ENCODE data around the gene YIF1A.
"Not testable (repeated sequence)": the region's sequence is repeated elsewhere in the genome, so short reads cannot be mapped to it uniquely, and the experiment has no call there.

YIF1A gene

DNA sequence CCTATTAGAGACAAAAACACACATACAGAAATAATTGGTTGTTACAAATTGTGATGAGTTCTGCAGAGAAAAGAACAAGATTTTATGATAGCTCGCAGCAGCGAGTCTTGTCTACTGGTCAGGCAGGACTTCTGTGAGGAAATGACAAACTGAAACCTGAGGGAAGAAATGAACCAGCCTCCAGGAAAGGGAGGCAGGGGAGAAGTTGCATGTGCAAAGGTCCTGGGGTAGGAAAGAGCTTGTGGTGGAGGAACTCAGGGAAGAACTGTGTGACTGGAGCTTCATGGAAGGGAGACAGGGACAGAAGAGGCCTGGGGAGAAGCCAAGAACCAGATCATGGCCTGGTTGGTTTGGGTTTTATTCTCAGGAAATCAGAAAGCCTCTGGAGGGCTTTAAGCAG is 29.7 kb downstream of the YIF1A start:
- no peak overlapping the region for H3K4me3 ChIP-seq (ENCODE audit: low read depth, low read length)
- no peak for DNase-seq (ENCODE audit: low read depth)
- TF ChIP-seq, protein P1, sequence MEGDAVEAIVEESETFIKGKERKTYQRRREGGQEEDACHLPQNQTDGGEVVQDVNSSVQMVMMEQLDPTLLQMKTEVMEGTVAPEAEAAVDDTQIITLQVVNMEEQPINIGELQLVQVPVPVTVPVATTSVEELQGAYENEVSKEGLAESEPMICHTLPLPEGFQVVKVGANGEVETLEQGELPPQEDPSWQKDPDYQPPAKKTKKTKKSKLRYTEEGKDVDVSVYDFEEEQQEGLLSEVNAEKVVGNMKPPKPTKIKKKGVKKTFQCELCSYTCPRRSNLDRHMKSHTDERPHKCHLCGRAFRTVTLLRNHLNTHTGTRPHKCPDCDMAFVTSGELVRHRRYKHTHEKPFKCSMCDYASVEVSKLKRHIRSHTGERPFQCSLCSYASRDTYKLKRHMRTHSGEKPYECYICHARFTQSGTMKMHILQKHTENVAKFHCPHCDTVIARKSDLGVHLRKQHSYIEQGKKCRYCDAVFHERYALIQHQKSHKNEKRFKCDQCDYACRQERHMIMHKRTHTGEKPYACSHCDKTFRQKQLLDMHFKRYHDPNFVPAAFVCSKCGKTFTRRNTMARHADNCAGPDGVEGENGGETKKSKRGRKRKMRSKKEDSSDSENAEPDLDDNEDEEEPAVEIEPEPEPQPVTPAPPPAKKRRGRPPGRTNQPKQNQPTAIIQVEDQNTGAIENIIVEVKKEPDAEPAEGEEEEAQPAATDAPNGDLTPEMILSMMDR (IDR thresholded peaks at IDR 0.05; ENCODE audit: control insufficient read depth, extremely low read depth, insufficient read depth): no peak

DNA sequence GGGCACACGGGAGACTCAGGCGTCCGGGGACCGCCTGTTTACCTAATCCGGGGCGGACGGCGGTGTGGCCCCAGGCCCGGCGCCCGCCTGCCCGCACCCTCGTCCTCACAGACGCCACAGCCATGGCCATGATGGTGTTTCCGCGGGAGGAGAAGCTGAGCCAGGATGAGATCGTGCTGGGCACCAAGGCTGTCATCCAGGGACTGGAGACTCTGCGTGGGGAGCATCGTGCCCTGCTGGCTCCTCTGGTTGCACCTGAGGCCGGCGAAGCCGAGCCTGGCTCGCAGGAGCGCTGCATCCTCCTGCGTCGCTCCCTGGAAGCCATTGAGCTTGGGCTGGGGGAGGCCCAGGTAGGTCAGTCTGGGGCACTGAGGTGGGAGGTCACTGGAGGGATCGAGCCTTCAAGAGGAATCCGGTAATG is 30.5 kb downstream of the YIF1A start:
- TF ChIP-seq, protein P1 (IDR thresholded peaks at IDR 0.05; ENCODE audit: control insufficient read depth, extremely low read depth, insufficient read depth): no peak
- peak overlapping the region; percentile 98 for H3K4me3 ChIP-seq (ENCODE audit: low read depth, low read length)
- no peak for DNase-seq (ENCODE audit: low read depth)

DNA sequence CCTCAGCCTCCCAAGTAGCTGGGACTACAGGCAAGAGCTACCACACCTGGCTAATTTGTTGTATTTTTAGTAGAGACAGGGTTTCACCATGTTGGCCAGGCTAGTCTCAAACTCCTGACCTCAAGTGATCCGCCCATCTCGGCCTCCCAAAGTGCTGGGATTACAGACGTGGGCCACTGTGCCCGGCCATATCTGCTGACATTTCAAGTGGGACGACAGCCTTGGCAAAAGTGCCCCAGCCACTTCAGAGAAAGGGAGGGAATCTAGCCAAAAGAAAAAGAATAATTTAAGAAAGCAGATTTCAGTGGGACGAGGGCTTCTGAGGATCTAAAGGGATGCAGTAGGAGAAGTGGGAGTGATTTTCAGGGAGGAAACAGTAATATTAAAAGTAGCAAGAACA is 35.9 kb downstream of the YIF1A start:
- not testable (repeated sequence) for DNase-seq (ENCODE audit: low read depth)

DNA sequence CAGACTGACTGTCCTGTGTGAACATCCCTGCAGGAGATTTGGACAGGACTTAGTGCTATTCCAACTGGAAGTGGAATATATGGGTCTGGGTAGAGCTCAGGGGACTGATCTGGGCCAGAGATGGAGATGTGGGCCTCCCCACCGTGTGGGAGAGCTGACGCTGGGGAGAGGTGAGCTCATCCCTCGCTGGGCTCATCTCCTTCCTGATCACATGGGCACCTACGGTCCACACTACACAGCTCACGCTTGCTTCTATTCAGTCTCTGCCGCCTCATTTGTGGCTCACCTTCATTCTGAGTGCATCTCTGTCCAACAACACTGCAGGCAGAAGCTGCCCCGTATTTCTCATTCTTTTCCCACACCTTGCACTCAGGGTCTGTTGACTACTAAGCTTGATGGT is 37.1 kb downstream of the YIF1A start:
- no peak overlapping the region for H3K4me3 ChIP-seq (ENCODE audit: low read depth, low read length)
- TF ChIP-seq, protein P1 (IDR thresholded peaks at IDR 0.05; ENCODE audit: control insufficient read depth, extremely low read depth, insufficient read depth): no peak
- DNase-seq (ENCODE audit: low read depth): no peak

More for the DNA sequence above, 35.9 kb downstream of the YIF1A start:
- not testable (repeated sequence) for H3K4me3 ChIP-seq (ENCODE audit: low read depth, low read length)

DNA sequence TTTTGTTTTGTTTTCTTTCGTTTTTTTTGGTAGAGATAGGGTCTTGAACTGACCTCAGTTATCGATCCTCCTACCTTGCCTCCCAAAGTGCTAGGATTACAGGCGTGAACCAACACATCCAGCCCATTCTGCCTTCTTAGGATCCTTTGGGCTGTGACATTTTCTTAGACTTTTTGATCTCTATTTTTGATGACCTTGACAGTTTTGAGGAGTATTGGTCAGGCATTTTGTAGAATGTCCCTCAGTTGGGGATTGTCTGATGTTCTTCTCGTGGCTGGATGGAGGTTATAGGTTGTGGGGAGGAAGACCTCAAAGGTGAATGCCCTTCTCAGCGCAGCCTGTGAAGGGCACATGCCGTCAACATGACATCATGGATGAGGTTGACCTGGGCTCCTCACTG is 40.0 kb downstream of the YIF1A start:
- TF ChIP-seq, protein P1 (IDR thresholded peaks at IDR 0.05; ENCODE audit: control insufficient read depth, extremely low read depth, insufficient read depth): no peak
- DNase-seq (ENCODE audit: low read depth): no peak
- no peak overlapping the region for H3K4me3 ChIP-seq (ENCODE audit: low read depth, low read length)

DNA sequence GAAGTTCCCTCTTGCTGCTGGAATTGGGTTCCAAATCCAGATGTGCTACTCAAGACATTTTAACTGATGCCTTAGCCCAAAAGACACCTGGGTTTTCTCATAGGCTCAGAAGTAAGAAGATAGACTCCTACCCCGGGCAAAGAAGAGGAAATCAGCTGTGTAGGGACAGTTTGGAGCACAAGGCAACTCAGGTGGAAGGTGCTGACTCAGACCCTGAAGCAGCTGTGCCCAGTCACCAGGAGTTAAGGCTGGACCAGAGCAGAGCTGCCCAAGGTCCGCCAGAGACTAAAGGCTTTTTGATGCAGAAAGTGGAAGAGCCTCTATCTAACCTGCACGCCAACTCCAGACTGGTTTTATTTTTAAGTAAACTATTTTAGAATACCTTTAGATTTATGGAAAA is 41.1 kb downstream of the YIF1A start:
- TF ChIP-seq, protein P1 (IDR thresholded peaks at IDR 0.05; ENCODE audit: control insufficient read depth, extremely low read depth, insufficient read depth): no peak
- DNase-seq (ENCODE audit: low read depth): no peak
- H3K4me3 ChIP-seq (ENCODE audit: low read depth, low read length): no peak overlapping the region

DNA sequence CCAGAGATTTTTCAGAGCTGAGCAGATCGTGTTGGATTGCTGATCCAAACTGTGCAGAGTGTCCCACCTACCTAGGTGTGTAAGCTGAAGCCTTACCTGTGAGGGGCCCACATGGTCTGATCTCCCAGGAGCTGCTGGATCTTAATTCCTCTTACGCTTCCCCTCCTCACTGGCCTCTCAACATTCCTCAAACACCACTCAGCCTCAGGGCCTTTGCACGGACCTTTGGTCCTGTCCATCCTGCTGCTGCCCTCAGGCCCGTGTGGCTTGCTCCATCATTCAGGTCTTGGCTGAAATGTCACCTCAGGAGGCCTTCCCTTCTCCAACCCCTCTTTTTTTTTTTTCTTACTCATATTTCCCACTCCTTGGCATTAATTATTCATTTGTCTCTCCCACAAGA is 41.6 kb downstream of the YIF1A start:
- TF ChIP-seq, protein P1 (IDR thresholded peaks at IDR 0.05; ENCODE audit: control insufficient read depth, extremely low read depth, insufficient read depth): no peak
- no peak for DNase-seq (ENCODE audit: low read depth)
- H3K4me3 ChIP-seq (ENCODE audit: low read depth, low read length): no peak overlapping the region

Data from LNCaP clone FGC (cell line).